Adrenal gland (tissue), 12 donors: ENCODE data around the gene TREML4. TPM values are rescaled to one million over a fixed set of nuclear protein-coding genes. Genes with fewer than 3 reads are reported as not detected.

Source experiments
- DNase-seq, 7 donors: peaks; one replicate each; pipeline ENCODE4 v3.0.0-alpha.2; 2019 to 2020
- H3K27ac ChIP-seq, 5 donors: fragments of 200-600 bp; sonication (generic) in 4 of 5; 1 replicate in 3 of 5; 2 replicates in 2 of 5; pipeline versions ENCODE4 v1.5.1 to v1.8.0; 2016 to 2020; ENCODE audit warnings: mild to moderate bottlenecking in 1 of 5
- H3K27me3 ChIP-seq: fragments of 200-600 bp; 2 replicates; pipeline ENCODE4 v1.8.0; 2021
- H3K36me3 ChIP-seq, 2 donors: fragments of 200-600 bp; replicated peaks in 1 of 2; 1 replicate in 1 of 2; 2 replicates in 1 of 2; pipeline versions ENCODE4 v1.5.1 to v1.8.0; 2018 to 2022
- H3K4me1 ChIP-seq, 2 donors: fragments of 200-600 bp; replicated peaks in 1 of 2; 1 replicate in 1 of 2; 2 replicates in 1 of 2; pipeline versions ENCODE4 v1.5.1 to v1.8.0; 2018 to 2021
- H3K4me3 ChIP-seq, 4 donors: fragments of 200-600 bp; sonication (generic) in 3 of 4; one replicate each; pipeline ENCODE4 v1.5.1; 2016 to 2018
- H3K9me3 ChIP-seq, 3 donors: fragments of 200-600 bp; sonication (generic) in 1 of 3; replicated peaks in 1 of 3; 1 replicate in 2 of 3; 2 replicates in 1 of 3; pipeline versions ENCODE4 v1.5.1 to v1.8.0; 2016 to 2021
- CTCF ChIP-seq, 6 experiments: fragments of 450-650 bp in 4 of 6; fragments of 200-600 bp in 2 of 6; sonication (generic) in 1 of 6; IDR thresholded peaks; 1 replicate in 5 of 6; 2 replicates in 1 of 6; pipeline versions ENCODE4 v1.5.1 to v1.8.0; 2016 to 2021; ENCODE audit warnings: antibody characterized with exemption in 6 of 6, mild to moderate bottlenecking in 2 of 6, moderate library complexity in 1 of 6
- POLR2A ChIP-seq, 2 donors: fragments of 450-650 bp; IDR thresholded peaks; one replicate each; pipeline ENCODE4 v1.6.1; 2017; ENCODE audit warnings: antibody characterized with exemption in 2 of 2, mild to moderate bottlenecking in 2 of 2, moderate library complexity in 1 of 2
- WGBS, 4 donors: extraction: QIAGEN DNeasy Blood & Tissue Kit in 2 of 4; methylation state at CpG; one replicate each; pipeline versions ENCODE4 v1.1.5 to v1.1.7; 2013 to 2017; 5-methylcytosine and 5-hydroxymethylcytosine counted together
- intact Hi-C, 2 donors: fragments of 100-400 bp; cut with DNase I; formaldehyde crosslinking; loops; one replicate each; pipeline versions ENCODE4 v1.14.1 to v1.15.0; 2022 to 2023
- polyA plus RNA-seq, 3 donors: library from polyadenylated mRNA; stranded (reverse); fragments of 200-250 nt in 2 of 3; fragments of 350-450 nt in 1 of 3; fragmentation: Illumina TruSeq in 1 of 3; extraction: RNeasy Lipid Tissue Mini Kit (QIAGEN cat#74804) in 1 of 3; gene quantifications; one replicate each; pipeline ENCODE4 v1.2.3, GENCODE V29; 2013 to 2014
- total RNA-seq, 9 donors: library from RNA; depleted of rRNA in 4 of 9; stranded (reverse); fragments of >200 nt in 4 of 9; fragments of 120-200 nt in 1 of 9; fragmentation: NEBNext Ultra II Directional in 1 of 9; extraction: Animal tissue kit (Norgen Biotek cat#: 25700) in 1 of 9; gene quantifications; one replicate each; pipeline versions ENCODE4 v1.1.0 to v1.2.4, GENCODE V29; 2013 to 2023
- donor health status: healthy with polysubstance abuse.
- donor health status: Bipolar disorder and iron deficiency.
- donor health status: DM: yes; HTN: yes; CAD: no.
- donor health status: DM: no; HTN: no; CAD: no.
- donor health status: DM: no; HTN: no; CAD: no.
- donor health status: DM: yes; HTN: yes; CAD: no.

Gene TREML4
- total and polyA plus RNA-seq, 12 donors = 0.06 TPM; not detected in 11

GRCh38 chr6:41255638-41256246 lies 27.6 kb downstream of the TREML4 start:
- Histone ChIP-seq H3K4me3 (no peak overlapping the region), H3K9me3 (no peaks in the 10 kb centered on the region), H3K27me3 (no peaks in the 10 kb centered on the region), H3K27ac (no peak overlapping the region), H3K36me3 (no peaks in the 10 kb centered on the region), H3K4me1 (peaks cover 0 to 9% of the 10 kb centered on the region in 2 donors)
- WGBS, 4 donors = 83 to 95% (median 87%) methylated on average over 3 to 5 of the region's 5 CpGs
- intact Hi-C loops = no loop called here
- TF ChIP-seq POLR2A (IDR thresholded peaks at IDR 0.05) (no peak), CTCF (IDR thresholded peaks at IDR 0.05) (no peak)
- DNase-seq = no peak

GRCh38 chr6:41256383-41256782 lies 28.2 kb downstream of the TREML4 start:
- peaks cover 0 to 4% (median 0%) of the 10 kb centered on the region in 3 donors for H3K9me3 ChIP-seq
- H3K4me3 ChIP-seq = no peak overlapping the region
- H3K36me3 ChIP-seq = no peaks in the 10 kb centered on the region
- intact Hi-C loops = no loop called here
- peaks cover 0 to 9% of the 10 kb centered on the region in 2 donors for H3K4me1 ChIP-seq
- no peak for DNase-seq
- TF ChIP-seq CTCF (IDR thresholded peaks at IDR 0.05) (no peak), POLR2A (IDR thresholded peaks at IDR 0.05) (no peak)
- 100% methylated on average over 1 of the region's 1 CpG; no CpG with 5 or more reads in 1 of the 4 donors for WGBS, 4 donors
- no peak overlapping the region for H3K27ac ChIP-seq
- H3K27me3 ChIP-seq = no peaks in the 10 kb centered on the region

- Histone ChIP-seq H3K27ac (no peak overlapping the region), H3K9me3 (peaks cover 0 to 5% (median 5%) of the 10 kb centered on the region in 3 donors), H3K4me1 (peaks cover 0 to 9% of the 10 kb centered on the region in 2 donors), H3K36me3 (no peaks in the 10 kb centered on the region), H3K27me3 (no peaks in the 10 kb centered on the region), H3K4me3 (no peak overlapping the region)
- intact Hi-C loops = no loop called here
- WGBS, 4 donors = 20 to 28% (median 22%) methylated on average over 2 of the region's 2 CpGs
- no peak for TF ChIP-seq CTCF (IDR thresholded peaks at IDR 0.05)
- no peak for TF ChIP-seq POLR2A (IDR thresholded peaks at IDR 0.05)
- peak; percentile 51 to 80 (median 71) for DNase-seq
These were observed 29.4 kb downstream of the TREML4 start for GRCh38 chr6:41257369-41258195.

- Histone ChIP-seq H3K36me3 (no peaks in the 10 kb centered on the region), H3K27me3 (no peaks in the 10 kb centered on the region), H3K9me3 (peaks cover 0 to 6% (median 5%) of the 10 kb centered on the region in 3 donors), H3K4me1 (peaks cover 0 to 9% of the 10 kb centered on the region in 2 donors), H3K27ac (no peak overlapping the region), H3K4me3 (no peak overlapping the region)
- no peak for DNase-seq
- TF ChIP-seq POLR2A (IDR thresholded peaks at IDR 0.05) = no peak
- no peak for TF ChIP-seq CTCF (IDR thresholded peaks at IDR 0.05)
- WGBS, 4 donors = 78 to 100% (median 92%) methylated on average over 1 of the region's 1 CpG
- intact Hi-C loops = no loop called here
These were observed 30.0 kb downstream of the TREML4 start for GRCh38 chr6:41258196-41258493.
